ENCODE results near the gene KRT81. TPM values are rescaled to one million over a fixed set of nuclear protein-coding genes. Genes with fewer than 3 reads are reported as not detected.
"Not testable (repeated sequence)": the region's sequence is repeated elsewhere in the genome, so short reads cannot be mapped to it uniquely, and the experiment has no call there.

KRT81 gene
- total RNA-seq, 1 donor = 2.7 TPM

- DNase-seq (ENCODE audit: low read depth in 2 of 3, low spot score in 2 of 3) = no peak
Observed at GRCh38 chr12:52256584-52256935, 34.8 kb downstream of the KRT81 start.

- no peak for DNase-seq (ENCODE audit: low read depth in 2 of 3, low spot score in 2 of 3)
Observed at GRCh38 chr12:52255926-52256583, 35.3 kb downstream of the KRT81 start.

GRCh38 chr12:52254965-52255751 is 36.2 kb downstream of the KRT81 start:
- DNase-seq (ENCODE audit: low read depth in 2 of 3, low spot score in 2 of 3) = no peak

GRCh38 chr12:52254180-52254964 is 37.0 kb downstream of the KRT81 start:
- no peak for DNase-seq (ENCODE audit: low read depth in 2 of 3, low spot score in 2 of 3)

GRCh38 chr12:52253391-52254179 is 37.7 kb downstream of the KRT81 start:
- no peak for DNase-seq (ENCODE audit: low read depth in 2 of 3, low spot score in 2 of 3)

- no peak for DNase-seq (ENCODE audit: low read depth in 2 of 3, low spot score in 2 of 3)
Observed at GRCh38 chr12:52252728-52253343, 38.5 kb downstream of the KRT81 start.

- DNase-seq (ENCODE audit: low read depth in 2 of 3, low spot score in 2 of 3) = not testable (repeated sequence)
Observed at GRCh38 chr12:52252175-52252615, 39.1 kb downstream of the KRT81 start.

GRCh38 chr12:52251367-52252051 is 39.8 kb downstream of the KRT81 start:
- DNase-seq (ENCODE audit: low read depth in 2 of 3, low spot score in 2 of 3) = peak in 2 of 3 donors; percentile 24 to 64

- DNase-seq (ENCODE audit: low read depth in 2 of 3, low spot score in 2 of 3) = peak in 2 of 3 donors; percentile 23
Observed at GRCh38 chr12:52250048-52250990, 41.0 kb downstream of the KRT81 start.

GRCh38 chr12:52249511-52250047 is 41.8 kb downstream of the KRT81 start:
- no peak for DNase-seq (ENCODE audit: low read depth in 2 of 3, low spot score in 2 of 3)

- DNase-seq (ENCODE audit: low read depth in 2 of 3, low spot score in 2 of 3) = no peak
Observed at GRCh38 chr12:52248541-52249461, 42.5 kb downstream of the KRT81 start.

- DNase-seq (ENCODE audit: low read depth in 2 of 3, low spot score in 2 of 3) = no peak
Observed at GRCh38 chr12:52247622-52248540, 43.5 kb downstream of the KRT81 start.

GRCh38 chr12:52246720-52247621 is 44.4 kb downstream of the KRT81 start:
- no peak for DNase-seq (ENCODE audit: low read depth in 2 of 3, low spot score in 2 of 3)

GRCh38 chr12:52245962-52246569 is 45.3 kb downstream of the KRT81 start:
- DNase-seq (ENCODE audit: low read depth in 2 of 3, low spot score in 2 of 3) = no peak
